Stimulated activated CD4-positive, alpha-beta T cell treated with anti-CD3 and anti-CD28 coated beads, Interleukin-12 subunit alpha, Interleukin-12 subunit beta, amount 100 ng/mL, for 24 hours (primary cell): ENCODE data around the gene CPZ.
"Not testable (repeated sequence)": the region's sequence is repeated elsewhere in the genome, so short reads cannot be mapped to it uniquely, and the experiment has no call there.

ENCODE experiments used
- DNase-seq, 2 experiments: peaks; one replicate each; pipeline ENCODE4 v3.0.0-alpha.2; 2020; ENCODE audit warnings: low read depth in 2 of 2

The CPZ gene

DNA sequence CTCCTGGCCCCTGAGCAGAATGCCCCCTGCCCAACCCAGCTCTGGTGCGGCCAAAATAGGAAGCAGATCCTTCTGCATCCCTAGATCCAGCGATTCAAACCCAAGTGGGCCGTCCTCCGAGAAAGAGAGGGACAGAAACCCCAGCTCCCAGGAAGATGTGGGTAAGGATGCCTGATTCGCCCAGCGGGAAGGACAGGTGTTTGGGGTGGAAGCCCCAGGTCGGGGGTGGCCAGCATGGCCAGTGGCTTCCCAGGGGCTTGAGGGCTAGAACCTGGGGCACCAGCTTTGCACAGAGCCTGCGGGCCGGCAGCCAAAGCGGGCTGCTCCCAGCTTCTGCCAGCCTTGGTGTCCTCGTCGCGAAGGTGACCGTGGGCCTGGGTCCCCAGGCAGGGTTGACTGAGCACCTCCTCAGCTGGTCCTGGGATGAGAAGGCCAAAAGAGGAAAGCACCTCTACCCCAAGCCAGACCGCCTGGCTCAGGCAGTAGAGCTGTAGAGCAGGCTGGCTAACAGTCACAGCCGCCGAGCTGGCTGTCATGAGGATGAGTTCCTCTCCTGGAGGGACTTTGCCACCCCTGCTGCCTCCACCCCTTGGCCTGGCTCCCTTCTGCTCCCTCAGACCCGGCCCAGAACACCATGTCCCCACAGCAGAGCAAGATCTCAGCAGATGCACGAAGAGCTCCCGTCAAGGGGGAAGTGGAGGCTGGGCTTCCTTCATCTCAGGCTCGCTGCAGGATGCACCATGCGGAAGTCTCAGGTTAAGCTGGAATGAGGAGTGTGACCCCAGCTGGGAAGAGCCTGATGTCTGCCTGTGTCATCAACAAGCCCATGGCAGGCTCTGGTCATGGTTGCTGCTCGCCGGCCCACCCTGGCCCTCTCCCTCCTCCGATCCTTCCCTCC, 59.9 kb downstream of the CPZ start:
- no peak for DNase-seq

DNA sequence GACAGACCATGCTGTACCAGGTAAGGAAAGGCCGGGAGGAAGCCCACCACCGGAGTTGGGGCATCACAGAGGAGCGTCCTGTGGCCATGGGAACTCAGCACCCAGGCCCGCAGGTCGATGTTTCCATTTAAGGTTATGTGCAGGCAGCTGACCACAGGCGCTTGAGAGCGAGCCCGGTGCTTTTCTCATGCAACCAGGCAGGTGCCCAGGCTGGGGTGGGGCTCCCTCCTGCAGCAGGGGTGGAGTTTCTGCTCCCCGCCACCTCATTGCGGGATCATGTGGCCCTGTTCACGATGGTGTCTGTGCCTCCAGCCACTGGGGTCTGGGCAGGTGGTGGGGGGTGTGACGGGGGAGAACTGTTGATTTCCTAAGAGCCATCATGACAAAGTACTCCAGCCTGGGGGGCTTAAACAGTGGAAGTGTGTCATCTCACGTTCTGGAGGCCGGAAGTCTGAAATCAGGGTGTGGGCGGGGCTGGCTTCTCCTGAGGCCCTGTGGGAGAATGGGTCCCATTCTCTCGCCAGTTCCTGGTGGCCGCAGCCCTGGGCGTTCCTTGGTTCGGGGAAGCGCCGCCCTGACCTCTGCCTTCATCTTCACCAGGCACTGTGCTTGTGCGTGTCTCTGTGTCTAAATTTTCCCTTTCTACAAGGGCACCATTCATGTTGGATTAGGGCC, 60.9 kb downstream of the CPZ start:
- DNase-seq: no peak

DNA sequence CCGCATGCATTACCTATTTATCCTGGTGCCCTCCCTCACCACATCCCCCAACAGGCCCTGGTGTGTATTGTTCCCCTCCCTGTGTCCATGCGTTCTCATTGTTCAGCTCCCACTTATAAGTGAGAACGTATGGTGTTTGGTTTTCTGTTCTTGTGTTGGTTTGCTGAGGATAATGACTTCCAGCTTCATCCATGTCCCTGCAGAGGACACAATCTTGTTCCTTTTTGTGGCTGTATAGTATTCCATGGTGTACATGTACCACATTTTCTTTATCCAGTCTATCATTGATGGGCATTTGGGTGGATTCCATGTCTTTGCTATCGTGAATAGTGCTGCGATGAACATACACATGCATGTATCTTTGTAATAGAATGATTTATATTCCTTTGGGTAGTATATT, 61.6 kb downstream of the CPZ start:
- not testable (repeated sequence) for DNase-seq

DNA sequence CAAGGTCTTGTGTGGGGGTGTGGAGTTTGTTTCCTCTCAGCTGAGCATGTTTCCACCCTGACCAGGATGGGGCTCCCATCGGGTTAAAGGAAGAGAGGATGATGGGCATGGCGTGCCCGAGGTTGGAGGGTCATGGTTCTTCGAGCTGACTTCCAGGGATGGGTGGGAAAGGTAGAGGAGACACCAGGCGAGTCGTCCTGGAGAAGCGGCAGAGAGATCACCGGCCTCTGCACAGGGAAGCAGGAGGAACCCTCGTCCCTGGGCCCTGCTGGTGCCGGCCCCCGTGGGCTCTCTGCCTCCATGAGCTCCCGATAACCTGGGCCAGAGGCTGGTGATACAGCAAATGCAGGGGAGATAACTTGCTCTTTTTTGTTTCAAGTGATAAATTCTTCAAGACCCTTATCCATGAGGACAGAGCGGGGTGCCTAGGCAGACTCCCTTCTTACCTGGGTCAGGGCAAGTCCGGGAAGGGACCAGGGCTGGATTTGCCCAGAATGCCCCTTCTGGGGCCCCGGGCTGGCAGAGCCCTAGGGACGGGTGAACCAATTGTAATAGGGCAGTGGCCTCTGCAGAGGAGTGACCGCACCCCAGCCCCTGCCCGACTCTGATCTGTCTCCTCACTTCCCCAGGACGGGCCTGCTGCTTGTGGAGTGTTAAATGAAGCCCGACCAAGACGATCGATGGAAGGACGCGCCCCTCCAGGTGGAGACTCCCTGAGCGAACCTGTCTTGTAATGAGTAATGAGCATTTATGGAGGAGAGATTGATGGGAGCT, 63.0 kb downstream of the CPZ start:
- DNase-seq: no peak

DNA sequence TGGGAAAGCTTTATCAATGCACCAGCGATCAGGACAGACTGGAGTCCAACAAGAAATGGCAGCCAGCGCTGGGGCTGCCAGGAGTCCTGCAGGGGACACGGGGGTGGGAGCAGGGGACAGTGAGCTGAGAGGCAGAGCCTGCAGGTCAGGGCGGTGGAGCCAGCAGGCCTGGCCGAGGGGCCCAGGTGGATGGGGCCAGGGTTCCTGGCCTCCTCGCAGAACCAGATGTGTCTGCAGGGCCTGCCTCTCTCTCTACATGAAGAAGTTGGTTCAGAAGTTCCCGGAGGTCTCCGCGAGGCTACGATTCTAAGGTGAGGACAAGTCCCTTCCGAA, 63.6 kb downstream of the CPZ start:
- DNase-seq: no peak

DNA sequence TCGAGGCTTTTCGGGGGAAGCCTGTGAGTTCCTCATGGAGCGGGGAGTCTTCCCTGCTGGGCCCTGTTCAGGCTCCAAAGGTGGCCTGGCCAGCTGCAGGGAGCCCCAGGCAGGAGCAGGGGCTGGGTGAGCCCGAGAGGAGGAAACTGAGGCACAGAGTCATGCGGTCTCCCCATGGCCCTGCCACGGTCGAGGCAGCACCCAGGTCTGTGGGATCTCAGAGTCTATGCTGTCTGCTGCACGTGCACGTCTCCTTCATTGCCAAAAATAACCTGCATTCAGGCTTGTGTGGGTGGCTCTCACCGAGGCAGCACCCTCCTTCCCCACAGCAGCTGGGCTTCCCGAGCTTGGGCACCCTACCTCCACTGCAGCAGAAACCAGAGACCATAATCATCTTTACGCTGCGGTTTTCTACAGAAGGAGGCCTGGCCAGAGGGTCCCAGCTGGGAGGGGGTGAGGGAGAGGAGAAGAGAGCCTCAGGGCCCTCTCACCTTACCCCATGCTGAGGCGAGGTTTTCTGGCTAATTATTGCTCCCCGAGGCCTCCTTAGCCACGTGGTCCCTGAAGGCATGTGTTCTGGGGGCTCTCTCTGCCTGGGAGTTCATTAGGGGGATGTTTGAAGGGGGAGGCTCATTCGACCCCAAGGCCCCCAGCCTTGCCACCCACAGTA, 64.3 kb downstream of the CPZ start:
- DNase-seq: no peak

DNA sequence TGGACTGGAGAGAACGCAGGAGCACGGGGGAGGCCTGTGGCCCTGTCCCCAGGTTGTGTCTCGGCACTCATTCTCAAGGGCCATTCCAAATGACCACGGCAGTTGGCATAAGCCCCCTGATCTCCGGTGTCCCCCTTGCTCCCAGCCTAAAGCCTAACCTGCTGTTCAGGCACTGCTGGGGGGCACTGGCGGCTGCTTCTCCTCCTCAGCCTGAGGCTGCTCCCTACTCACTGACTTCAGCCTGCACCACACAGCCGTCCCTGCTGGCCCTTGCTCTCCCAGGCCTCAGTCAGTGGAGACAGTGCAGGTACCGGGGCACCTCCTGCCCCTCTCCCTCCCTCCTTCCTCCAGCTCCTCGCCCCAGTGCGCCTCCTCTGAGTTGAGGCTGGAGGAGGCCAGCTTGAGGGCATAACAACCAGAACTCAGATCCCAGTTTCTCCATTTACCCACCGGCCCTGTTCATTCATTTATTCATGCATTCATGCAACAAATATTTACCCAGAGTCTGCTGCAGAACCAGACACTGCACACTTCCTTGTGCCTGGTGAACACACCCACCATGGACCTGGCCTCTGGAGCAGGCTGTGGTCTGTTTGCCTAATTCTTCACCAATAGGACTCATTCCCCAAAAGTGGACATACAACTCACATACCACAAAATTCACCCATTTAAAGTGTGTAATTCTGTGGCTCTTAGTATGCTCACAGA, 65.0 kb downstream of the CPZ start:
- no peak for DNase-seq

DNA sequence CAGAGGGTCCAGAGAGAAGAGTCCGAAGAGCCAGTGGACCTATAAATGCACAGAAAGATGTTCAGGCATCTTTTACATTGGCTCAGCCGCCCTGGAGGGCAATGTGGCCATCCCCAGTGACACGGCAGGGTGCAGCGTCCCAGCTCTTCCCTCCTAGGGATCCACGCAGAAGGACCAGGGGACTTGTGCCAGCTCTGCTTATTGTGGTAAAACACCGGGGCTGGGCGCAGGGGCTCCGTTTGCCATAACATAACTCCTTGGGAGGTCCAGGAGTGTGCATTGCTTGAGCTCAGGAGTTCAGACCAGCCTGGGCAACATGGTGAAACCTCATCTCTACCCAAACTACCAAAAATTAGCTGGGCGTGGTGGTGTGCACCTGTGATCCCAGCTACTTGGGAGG, 70.2 kb downstream of the CPZ start:
- no peak for DNase-seq

DNA sequence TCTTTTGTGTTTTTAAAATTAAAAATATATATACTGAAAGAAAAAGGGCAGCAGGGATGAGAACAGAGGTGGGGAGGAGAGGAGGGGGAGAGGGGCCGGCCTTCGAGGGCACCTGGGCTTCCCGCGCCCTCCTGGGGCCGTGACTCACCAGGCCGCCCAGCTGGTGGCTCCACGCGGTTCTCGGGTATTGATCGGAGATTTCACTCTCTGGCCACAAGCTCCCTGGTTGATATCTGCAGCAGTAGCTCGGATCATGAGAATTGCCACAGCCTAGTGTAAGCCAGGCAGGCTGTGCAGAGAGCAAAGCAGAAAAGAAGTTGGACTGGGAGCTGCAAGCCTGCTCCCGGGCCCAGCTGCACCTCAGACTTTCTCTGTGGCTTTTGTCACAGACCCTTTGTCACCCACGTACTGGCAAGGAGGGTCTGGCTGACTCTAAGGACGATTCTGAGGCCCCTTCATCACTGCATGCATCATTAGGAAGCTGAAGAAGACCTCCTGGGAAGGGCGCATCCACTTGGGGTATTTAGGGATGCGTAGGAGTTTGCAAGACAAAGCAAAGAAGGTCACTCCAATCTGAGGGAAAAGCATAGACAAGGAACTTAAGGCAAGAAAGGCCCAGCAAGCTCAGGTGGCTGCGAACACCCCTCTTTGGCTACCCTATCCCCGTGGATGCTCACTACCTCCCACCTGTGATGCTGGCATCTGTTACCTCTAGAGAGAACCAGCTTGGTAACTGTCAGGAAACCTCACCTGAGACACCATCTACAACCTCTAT, 71.7 kb downstream of the CPZ start:
- no peak for DNase-seq

DNA sequence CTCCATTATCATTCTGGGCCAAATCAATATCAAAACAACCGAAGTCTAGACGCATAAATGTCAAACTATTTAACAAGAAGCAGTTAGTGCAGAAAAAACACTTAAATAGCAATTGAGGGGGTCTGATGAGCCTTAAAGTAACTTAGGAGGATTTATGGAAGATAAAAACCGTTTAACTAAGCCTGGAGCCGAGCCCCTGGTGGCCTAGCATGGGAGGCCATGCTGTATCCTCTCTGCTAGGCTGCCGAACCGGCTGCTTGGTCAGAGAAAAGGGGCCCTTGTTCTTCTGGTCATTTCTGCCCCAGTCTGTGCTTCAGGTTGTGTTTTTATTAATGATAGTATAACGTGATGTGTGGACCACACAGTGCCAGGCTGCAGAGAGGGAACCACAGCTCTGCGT, 72.4 kb downstream of the CPZ start:
- no peak for DNase-seq

DNA sequence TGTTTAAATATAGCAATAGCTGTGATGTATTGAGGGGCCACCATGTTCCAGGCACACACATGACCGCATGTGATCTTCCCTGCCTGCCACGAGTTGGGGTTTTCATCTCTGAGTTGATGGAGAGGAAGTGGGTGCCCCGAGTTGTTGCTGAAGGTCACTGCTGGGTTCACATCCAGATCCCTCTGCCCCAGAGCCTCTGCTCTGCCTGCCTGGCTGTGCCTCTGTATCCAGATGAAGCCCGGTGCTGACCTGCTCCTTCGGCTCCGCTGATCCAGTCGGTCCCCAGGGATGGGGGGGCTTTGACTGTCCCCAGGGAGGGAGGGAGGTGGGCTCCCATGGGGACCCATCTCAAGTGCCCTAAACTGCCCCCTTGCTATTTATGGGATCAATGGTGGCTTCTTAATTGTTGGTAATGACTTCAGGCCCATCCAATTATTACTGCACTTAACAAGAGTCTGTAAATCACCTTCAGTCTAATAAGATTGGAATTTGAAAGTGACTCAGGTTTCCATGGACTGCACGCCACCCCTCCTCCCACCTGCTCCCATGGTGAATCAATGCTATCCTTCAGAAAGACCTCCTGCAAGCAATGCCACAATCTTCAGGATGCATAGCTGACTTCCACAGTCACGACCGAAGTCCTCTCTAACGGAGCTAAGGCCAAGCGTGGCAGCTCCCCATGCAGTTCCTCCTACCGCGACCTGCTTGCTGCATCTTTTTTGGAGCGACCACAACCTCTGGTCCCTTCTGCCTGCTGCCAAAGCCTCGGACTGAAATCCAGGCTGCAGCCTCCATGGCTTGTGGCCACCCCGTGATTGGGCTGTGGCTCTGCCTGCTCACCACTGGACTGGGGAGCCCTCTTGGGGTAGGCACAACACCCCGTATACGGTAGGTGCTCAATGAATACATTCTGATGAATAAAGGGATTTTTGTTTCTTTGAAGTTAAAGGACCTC, 73.1 kb downstream of the CPZ start:
- no peak for DNase-seq

DNA sequence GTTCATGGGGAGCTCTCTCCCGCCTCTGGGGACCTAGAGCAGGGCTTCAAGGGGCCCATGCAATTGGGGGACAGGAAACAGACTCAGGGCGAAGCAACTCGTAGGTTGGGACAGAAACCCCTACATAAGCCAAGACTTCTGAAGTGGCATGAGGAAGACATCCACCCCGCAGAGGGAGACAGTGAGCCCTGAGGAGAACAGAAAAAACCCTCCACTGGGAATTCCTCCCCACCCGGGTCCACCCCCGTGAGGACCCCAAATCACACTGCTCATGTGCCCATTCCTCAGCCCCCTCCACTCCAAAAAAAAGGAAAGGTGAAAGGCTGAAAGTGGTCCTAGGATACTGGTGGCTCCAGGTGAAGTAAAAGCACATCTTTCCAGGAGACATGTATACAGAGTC, 74.0 kb downstream of the CPZ start:
- no peak for DNase-seq
